ENCODE data around the gene SORBS2.

DNA sequence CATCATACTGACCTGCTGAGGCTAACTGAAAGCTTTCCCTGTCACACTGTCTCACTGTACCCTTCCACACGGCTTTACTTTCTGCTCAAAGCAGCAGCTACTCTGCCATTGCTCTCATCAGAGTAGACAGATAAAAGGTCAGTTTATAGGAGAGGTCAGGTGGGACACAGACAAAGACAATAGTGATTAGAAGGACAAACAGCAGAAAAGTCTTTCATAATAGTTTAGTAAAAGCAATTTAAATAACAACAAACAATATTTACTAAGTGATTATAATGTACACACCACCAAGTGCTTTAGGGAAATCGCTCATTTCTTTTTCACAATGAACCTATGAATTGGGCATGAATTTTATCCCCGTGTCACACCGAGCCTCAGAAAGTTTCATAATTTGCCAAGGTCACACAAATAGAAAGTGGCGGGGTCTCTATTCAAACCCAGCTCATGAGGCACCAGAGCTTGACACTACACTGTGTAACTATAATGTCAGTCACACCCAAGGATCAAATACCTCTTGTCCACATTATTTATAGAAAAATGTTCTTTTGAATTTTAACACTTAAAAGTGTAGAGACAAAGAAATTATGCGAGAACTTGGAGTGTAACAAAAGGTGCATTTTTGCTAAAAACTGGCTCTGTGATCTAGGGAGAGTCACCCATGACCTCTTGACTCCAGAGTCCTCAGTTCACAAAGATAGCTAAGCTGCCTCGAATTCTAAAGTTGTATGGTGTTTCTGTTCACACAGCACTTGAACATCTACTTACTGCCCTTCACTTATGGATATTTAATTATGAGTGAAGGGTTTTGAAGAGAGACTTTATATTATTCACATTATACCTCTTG is 24.5 kb upstream of the SORBS2 start:
- TF ChIP-seq, protein P1, sequence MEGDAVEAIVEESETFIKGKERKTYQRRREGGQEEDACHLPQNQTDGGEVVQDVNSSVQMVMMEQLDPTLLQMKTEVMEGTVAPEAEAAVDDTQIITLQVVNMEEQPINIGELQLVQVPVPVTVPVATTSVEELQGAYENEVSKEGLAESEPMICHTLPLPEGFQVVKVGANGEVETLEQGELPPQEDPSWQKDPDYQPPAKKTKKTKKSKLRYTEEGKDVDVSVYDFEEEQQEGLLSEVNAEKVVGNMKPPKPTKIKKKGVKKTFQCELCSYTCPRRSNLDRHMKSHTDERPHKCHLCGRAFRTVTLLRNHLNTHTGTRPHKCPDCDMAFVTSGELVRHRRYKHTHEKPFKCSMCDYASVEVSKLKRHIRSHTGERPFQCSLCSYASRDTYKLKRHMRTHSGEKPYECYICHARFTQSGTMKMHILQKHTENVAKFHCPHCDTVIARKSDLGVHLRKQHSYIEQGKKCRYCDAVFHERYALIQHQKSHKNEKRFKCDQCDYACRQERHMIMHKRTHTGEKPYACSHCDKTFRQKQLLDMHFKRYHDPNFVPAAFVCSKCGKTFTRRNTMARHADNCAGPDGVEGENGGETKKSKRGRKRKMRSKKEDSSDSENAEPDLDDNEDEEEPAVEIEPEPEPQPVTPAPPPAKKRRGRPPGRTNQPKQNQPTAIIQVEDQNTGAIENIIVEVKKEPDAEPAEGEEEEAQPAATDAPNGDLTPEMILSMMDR (IDR thresholded peaks at IDR 0.05): no peak
- TF ChIP-seq POLR2AphosphoS5 (IDR thresholded peaks at IDR 0.05) (no peak), POLR2A (IDR thresholded peaks at IDR 0.05) (no peak)

All from suprapubic skin (tissue), 4 donors.